Dermis blood vessel endothelial cell (primary cell): ENCODE results near the gene SAMD1. TPM values are rescaled to one million over a fixed set of nuclear protein-coding genes. Genes with fewer than 3 reads are reported as not detected.
A peak's percentile ranks its signal among the peaks of the same experiment; 100 is the strongest.
"Not testable (repeated sequence)": the region's sequence is repeated elsewhere in the genome, so short reads cannot be mapped to it uniquely, and the experiment has no call there.

Source experiments
- DNase-seq: peaks from one replicate; pipeline ENCODE4 v3.0.0; 2010
- total RNA-seq: library from RNA; depleted of rRNA; stranded (reverse); fragments of >200 nt; gene quantifications from 2 replicates; pipeline ENCODE4 v1.2.3, GENCODE V29; 2014

SAMD1 gene
- total RNA-seq, 1 donor from 2014 or later, result 25.2 TPM

GRCh38 chr19:14059093-14059480 lies 31.5 kb downstream of the SAMD1 start:
- peak; percentile 32 for DNase-seq

GRCh38 chr19:14058182-14059092 lies 32.1 kb downstream of the SAMD1 start:
- no peak for DNase-seq

GRCh38 chr19:14056741-14057356 lies 33.7 kb downstream of the SAMD1 start:
- no peak for DNase-seq

GRCh38 chr19:14056069-14056666 lies 34.4 kb downstream of the SAMD1 start:
- DNase-seq, result no peak

GRCh38 chr19:14055396-14055795 lies 35.2 kb downstream of the SAMD1 start:
- no peak for DNase-seq

GRCh38 chr19:14054721-14055120 lies 35.8 kb downstream of the SAMD1 start:
- no peak for DNase-seq

GRCh38 chr19:14054099-14054498 lies 36.5 kb downstream of the SAMD1 start:
- no peak for DNase-seq

- no peak for DNase-seq
Observed at GRCh38 chr19:14053500-14053899, 37.1 kb downstream of the SAMD1 start.

- no peak for DNase-seq
Observed at GRCh38 chr19:14053032-14053431, 37.5 kb downstream of the SAMD1 start.

GRCh38 chr19:14052470-14052869 lies 38.1 kb downstream of the SAMD1 start:
- no peak for DNase-seq

- no peak for DNase-seq
Observed at GRCh38 chr19:14051980-14052379, 38.6 kb downstream of the SAMD1 start.

GRCh38 chr19:14050961-14051360 lies 39.6 kb downstream of the SAMD1 start:
- not testable (repeated sequence) for DNase-seq

GRCh38 chr19:14050512-14050911 lies 40.0 kb downstream of the SAMD1 start:
- no peak for DNase-seq

- peak; percentile 62 for DNase-seq
Observed at GRCh38 chr19:14048443-14049153, 42.0 kb downstream of the SAMD1 start.

- not testable (repeated sequence) for DNase-seq
Observed at GRCh38 chr19:14047866-14048265, 42.7 kb downstream of the SAMD1 start.

- peak; percentile 84 for DNase-seq
Observed at GRCh38 chr19:14042659-14043608, 47.6 kb downstream of the SAMD1 start.

- DNase-seq, result no peak
Observed at GRCh38 chr19:14039181-14039580, 51.4 kb downstream of the SAMD1 start.
